Panc1 (cell line): ENCODE data around the gene DCAF10.

Experiments
- REST ChIP-seq, 2 experiments: IDR thresholded peaks; 2 replicates each; pipeline ENCODE4 v1.6.1; 2011 to 2012; ENCODE audit warnings: low read depth in 2 of 2, control low read depth in 1 of 2, low read length in 1 of 2, mild to moderate bottlenecking in 1 of 2, moderate library complexity in 1 of 2; ENCODE audit not compliant: insufficient read depth in 1 of 2
- TF ChIP-seq, protein P1 (sequence below): fragments of 450-650 bp; IDR thresholded peaks from 2 replicates; pipeline ENCODE4 v1.5.1; 2017; ENCODE audit warnings: mild to moderate bottlenecking

GRCh38 chr9:37914154-37914551, 113.6 kb downstream of the DCAF10 start:
- no peak for TF ChIP-seq REST (IDR thresholded peaks at IDR 0.05; ENCODE audit: insufficient read depth in 1 of 2, low read depth in 2 of 2, low read length in 1 of 2)
- TF ChIP-seq, protein P1, sequence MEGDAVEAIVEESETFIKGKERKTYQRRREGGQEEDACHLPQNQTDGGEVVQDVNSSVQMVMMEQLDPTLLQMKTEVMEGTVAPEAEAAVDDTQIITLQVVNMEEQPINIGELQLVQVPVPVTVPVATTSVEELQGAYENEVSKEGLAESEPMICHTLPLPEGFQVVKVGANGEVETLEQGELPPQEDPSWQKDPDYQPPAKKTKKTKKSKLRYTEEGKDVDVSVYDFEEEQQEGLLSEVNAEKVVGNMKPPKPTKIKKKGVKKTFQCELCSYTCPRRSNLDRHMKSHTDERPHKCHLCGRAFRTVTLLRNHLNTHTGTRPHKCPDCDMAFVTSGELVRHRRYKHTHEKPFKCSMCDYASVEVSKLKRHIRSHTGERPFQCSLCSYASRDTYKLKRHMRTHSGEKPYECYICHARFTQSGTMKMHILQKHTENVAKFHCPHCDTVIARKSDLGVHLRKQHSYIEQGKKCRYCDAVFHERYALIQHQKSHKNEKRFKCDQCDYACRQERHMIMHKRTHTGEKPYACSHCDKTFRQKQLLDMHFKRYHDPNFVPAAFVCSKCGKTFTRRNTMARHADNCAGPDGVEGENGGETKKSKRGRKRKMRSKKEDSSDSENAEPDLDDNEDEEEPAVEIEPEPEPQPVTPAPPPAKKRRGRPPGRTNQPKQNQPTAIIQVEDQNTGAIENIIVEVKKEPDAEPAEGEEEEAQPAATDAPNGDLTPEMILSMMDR, result no peak
